Epithelial cell of proximal tubule (primary cell): ENCODE results near the gene ADGRB3. TPM values are rescaled to one million over a fixed set of nuclear protein-coding genes. Genes with fewer than 3 reads are reported as not detected.

Experiments used
- DNase-seq: peaks from one replicate; pipeline ENCODE4 v3.0.0-alpha.2; 2011; ENCODE audit warnings: low read depth
- H3K4me3 ChIP-seq: 2 replicates; pipeline ENCODE4 v1.5.1; 2011; ENCODE audit warnings: low read depth, mild to moderate bottlenecking, low read length
- total RNA-seq: library from RNA; depleted of rRNA; stranded (reverse); fragments of >200 nt; gene quantifications from 2 replicates; pipeline ENCODE4 v1.2.3, GENCODE V29; 2015
- TF ChIP-seq, protein P1 (sequence below): conservative IDR thresholded peaks from 2 replicates; pipeline ENCODE4 v1.5.1; 2012; ENCODE audit warnings: low read depth, mild to moderate bottlenecking, low read length

The ADGRB3 gene
- total RNA-seq, 1 donor from 2014 or later = 4.7 TPM

DNA sequence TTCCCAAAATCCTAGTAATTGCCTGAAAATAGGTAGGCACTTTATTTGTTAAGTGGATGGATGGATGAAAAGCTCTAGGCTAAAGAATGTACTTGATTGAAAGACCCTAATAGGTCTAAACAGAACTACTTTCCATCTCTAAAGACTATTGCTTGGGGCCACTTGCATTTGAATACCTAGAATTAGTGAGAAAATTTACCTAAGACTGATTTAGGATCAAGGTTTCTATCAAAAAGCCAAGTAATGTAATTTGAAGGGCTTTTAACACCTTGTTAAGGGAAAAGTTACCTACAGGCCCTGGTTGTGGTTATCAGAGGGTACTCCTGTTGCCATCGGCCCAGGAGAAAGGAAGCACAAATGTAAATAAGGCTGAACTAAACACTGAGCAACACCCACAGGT is 581.0 kb downstream of the ADGRB3 start:
- TF ChIP-seq, protein P1, sequence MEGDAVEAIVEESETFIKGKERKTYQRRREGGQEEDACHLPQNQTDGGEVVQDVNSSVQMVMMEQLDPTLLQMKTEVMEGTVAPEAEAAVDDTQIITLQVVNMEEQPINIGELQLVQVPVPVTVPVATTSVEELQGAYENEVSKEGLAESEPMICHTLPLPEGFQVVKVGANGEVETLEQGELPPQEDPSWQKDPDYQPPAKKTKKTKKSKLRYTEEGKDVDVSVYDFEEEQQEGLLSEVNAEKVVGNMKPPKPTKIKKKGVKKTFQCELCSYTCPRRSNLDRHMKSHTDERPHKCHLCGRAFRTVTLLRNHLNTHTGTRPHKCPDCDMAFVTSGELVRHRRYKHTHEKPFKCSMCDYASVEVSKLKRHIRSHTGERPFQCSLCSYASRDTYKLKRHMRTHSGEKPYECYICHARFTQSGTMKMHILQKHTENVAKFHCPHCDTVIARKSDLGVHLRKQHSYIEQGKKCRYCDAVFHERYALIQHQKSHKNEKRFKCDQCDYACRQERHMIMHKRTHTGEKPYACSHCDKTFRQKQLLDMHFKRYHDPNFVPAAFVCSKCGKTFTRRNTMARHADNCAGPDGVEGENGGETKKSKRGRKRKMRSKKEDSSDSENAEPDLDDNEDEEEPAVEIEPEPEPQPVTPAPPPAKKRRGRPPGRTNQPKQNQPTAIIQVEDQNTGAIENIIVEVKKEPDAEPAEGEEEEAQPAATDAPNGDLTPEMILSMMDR = no peak
- no peak overlapping the region for H3K4me3 ChIP-seq
- DNase-seq = no peak

DNA sequence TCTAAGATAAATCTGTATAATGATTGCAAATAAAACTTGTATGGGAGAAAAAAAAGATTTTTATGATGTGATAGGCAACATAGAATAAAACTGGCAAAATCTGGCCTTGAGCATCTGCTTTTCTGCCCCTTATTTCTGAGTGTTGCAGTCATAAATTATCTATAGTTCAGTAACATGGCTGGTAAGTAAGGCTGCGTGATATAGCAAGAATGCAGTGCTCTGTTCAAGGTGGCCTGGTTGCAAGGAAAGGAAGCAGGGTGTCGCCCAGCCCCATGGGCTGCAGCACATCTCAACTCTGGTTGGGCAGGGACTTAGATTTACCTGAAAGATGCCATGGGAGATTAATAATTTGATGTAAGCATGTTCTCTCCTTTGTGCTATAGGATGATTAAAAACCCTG is 582.3 kb downstream of the ADGRB3 start:
- H3K4me3 ChIP-seq = no peak overlapping the region
- no peak for DNase-seq
- TF ChIP-seq, protein P1 = no peak

DNA sequence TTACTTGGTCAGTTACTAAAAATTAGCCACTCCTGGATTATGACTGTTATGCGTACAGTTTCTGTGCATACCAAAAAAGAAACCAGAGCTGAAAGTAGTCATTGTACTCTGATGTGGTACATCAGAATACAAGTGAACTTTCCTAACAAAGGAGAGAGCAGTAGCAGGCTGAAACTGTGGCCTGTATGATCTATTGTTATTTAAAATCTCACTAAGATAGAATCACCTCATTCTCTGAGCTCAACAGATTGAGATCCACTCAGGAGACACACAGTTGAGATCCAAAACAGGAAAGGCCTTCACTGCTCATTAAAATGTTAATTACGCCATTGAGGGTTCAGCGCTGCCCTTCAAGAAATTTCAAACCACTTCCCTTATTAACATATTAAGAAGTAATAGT is 585.3 kb downstream of the ADGRB3 start:
- no peak for DNase-seq
- no peak overlapping the region for H3K4me3 ChIP-seq
- TF ChIP-seq, protein P1 = no peak

DNA sequence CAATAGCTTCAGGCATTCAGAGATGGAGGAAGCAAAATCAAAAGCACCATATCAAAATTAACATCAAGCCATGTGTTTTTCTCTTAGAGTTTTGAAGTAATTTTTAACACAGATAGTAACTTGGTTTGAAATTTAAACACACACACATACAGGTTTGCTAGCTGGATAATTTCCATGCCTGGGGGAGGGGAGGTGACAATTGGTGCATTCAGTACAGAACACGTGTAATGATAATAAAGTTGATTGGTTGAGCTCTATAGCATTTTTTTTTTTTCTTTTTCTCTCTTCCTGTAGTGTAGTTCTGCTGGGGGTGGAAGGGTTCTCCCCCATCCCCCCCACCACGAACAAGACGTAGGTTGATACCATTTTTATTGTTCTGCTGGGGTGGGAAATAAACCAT is 596.9 kb downstream of the ADGRB3 start:
- no peak overlapping the region for H3K4me3 ChIP-seq
- no peak for DNase-seq
- TF ChIP-seq, protein P1 = no peak

DNA sequence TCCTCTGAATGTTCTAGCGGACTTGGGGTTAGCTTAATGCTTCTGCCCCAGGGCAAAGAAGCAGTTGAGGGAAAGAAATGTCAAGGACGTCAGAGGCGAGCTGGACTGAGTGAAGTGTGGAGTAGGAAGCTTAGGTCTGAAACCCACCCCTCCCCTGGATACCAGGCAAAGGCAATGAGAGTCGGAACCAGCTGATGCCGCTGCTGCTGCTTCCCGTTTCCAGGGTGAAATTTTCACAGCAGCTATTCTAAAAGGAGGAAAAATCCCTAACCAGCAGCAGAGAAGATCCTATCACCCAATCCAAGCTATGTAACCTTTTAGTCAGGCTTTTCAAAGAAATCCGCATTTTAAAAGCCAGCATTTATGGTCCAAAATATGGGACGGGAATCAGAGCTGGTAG is 597.4 kb downstream of the ADGRB3 start:
- no peak overlapping the region for H3K4me3 ChIP-seq
- DNase-seq = no peak
- TF ChIP-seq, protein P1 = no peak

DNA sequence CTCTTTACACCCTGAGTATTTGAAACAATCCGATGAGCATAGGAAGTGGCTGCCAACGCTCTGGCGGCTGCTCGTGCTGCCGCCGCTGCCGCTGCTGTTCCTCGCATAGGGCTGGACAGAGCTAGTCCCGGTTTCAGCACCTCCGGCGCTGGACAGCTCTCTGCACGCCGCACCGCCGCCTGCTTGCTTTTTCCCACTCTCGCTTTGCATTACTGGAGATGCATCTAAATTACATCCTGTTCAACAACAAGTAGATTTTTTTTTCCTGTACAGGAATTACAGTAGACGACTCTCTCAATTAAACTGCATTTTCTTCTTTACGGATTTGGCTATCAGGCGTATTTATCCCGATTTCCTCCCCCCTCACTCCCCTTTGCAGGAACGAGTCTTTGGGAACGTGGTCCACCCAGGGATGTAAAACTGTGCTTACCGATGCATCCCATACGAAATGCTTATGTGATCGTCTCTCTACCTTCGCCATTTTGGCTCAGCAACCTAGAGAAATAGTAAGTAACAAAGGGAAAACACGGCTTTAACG is 597.9 kb downstream of the ADGRB3 start:
- TF ChIP-seq, protein P1 = no peak
- peak; percentile 7 for DNase-seq
- H3K4me3 ChIP-seq = no peak overlapping the region

DNA sequence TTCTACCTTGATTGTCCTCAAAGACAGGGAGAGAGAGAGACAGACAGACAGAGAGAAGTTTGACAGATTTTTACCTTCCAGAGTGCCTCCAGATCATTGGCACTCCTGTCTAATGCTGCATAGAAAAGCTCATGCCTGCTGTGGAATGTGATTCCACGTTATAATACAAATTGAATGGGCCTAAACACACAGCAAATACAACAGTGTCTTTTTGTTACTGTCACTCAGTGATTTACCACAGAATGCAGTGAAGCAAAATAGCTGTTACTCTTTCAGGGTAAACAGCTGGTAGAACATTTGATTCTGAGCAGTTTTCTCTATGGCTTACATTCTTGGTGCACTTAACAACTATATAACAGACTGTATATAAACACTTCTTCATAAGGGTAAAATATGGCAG is 603.0 kb downstream of the ADGRB3 start:
- DNase-seq = no peak
- TF ChIP-seq, protein P1 = no peak
- H3K4me3 ChIP-seq = no peak overlapping the region
